Breast epithelium (tissue), 3 donors: ENCODE results near the gene MGAT4B.

Source experiments
- CTCF ChIP-seq, 3 donors: fragments of 450-650 bp; IDR thresholded peaks; one replicate each; pipeline ENCODE4 v1.5.1; 2016 to 2017; ENCODE audit warnings: antibody characterized with exemption in 3 of 3, mild to moderate bottlenecking in 3 of 3, moderate library complexity in 3 of 3
- POLR2A ChIP-seq: fragments of 450-650 bp; IDR thresholded peaks from one replicate; pipeline ENCODE4 v1.6.1; 2016; ENCODE audit warnings: antibody characterized with exemption, mild to moderate bottlenecking, moderate library complexity

- TF ChIP-seq POLR2A = no peak
- TF ChIP-seq CTCF (IDR thresholded peaks at IDR 0.05) = no peak
Observed at GRCh38 chr5:179758955-179759354, 47.7 kb downstream of the MGAT4B start.
